SKM-1 treated with dmso at 0.1 percent for 144 hours (cell line): Measurements from ENCODE around the gene MYB.

Source experiments
- DNase-seq: peaks from one replicate; lab custom pipeline; 2025; ENCODE audit not compliant: unreplicated experiment; lab: John Stamatoyannopoulos, UW

The MYB gene

GRCh38 chr6:135215563-135215962 is 34.5 kb downstream of the MYB start:
- no peak for DNase-seq

GRCh38 chr6:135217663-135218062 is 36.6 kb downstream of the MYB start:
- DNase-seq = no peak

- no peak for DNase-seq
These were observed 38.2 kb downstream of the MYB start for GRCh38 chr6:135219346-135219745.

GRCh38 chr6:135221042-135221441 is 39.9 kb downstream of the MYB start:
- no peak for DNase-seq

GRCh38 chr6:135221505-135221904 is 40.4 kb downstream of the MYB start:
- no peak for DNase-seq

- DNase-seq = no peak
These were observed 41.5 kb downstream of the MYB start for GRCh38 chr6:135222623-135223022.

GRCh38 chr6:135224037-135224647 is 43.0 kb downstream of the MYB start:
- no peak for DNase-seq

GRCh38 chr6:135225911-135226310 is 44.8 kb downstream of the MYB start:
- DNase-seq = no peak

- no peak for DNase-seq
These were observed 45.4 kb downstream of the MYB start for GRCh38 chr6:135226537-135226936.

- DNase-seq = no peak
These were observed 46.2 kb downstream of the MYB start for GRCh38 chr6:135227349-135227748.

- DNase-seq = no peak
These were observed 46.6 kb downstream of the MYB start for GRCh38 chr6:135227758-135228157.

- DNase-seq = no peak
These were observed 47.4 kb downstream of the MYB start for GRCh38 chr6:135228486-135228885.

GRCh38 chr6:135229996-135230395 is 48.9 kb downstream of the MYB start:
- DNase-seq = no peak

- DNase-seq = no peak
These were observed 49.8 kb downstream of the MYB start for GRCh38 chr6:135230711-135231468.

GRCh38 chr6:135231469-135231844 is 50.3 kb downstream of the MYB start:
- DNase-seq = no peak

GRCh38 chr6:135233686-135234491 is 52.8 kb downstream of the MYB start:
- DNase-seq = no peak

GRCh38 chr6:135234492-135234780 is 53.3 kb downstream of the MYB start:
- DNase-seq = no peak

GRCh38 chr6:135235716-135236115 is 54.6 kb downstream of the MYB start:
- no peak for DNase-seq

- no peak for DNase-seq
These were observed 55.2 kb downstream of the MYB start for GRCh38 chr6:135236319-135236718.

- no peak for DNase-seq
These were observed 55.6 kb downstream of the MYB start for GRCh38 chr6:135236732-135237131.

- DNase-seq = no peak
These were observed 59.6 kb downstream of the MYB start for GRCh38 chr6:135240711-135241110.
